Liver (tissue), 3 donors: ENCODE data around the gene CFAP54.

Experiments used
- JUND ChIP-seq, 2 donors: IDR thresholded peaks; 2 replicates each; pipeline ENCODE4 v1.6.1; 2016; ENCODE audit warnings: antibody characterized with exemption in 2 of 2
- TAF1 ChIP-seq: conservative IDR thresholded peaks from 2 replicates; pipeline ENCODE4 v1.6.1; 2016; ENCODE audit warnings: antibody characterized with exemption, mild to moderate bottlenecking
- TF ChIP-seq, protein P1 (sequence below): IDR thresholded peaks from 2 replicates; pipeline ENCODE4 v1.6.1; 2016; ENCODE audit warnings: antibody characterized with exemption, mild to moderate bottlenecking
- TF ChIP-seq, protein P2 (sequence below): IDR thresholded peaks from 2 replicates; pipeline ENCODE4 v1.6.1; 2016; ENCODE audit warnings: antibody characterized with exemption
- TF ChIP-seq, protein P3 (sequence below): fragments of 150-350 bp; IDR thresholded peaks from 2 replicates; pipeline ENCODE4 v1.5.1; 2017; ENCODE audit warnings: improper control_type of control experiment, low read depth, low read length; ENCODE audit not compliant: missing input control
- donor health status: healthy.
- donor health status: healthy.

DNA sequence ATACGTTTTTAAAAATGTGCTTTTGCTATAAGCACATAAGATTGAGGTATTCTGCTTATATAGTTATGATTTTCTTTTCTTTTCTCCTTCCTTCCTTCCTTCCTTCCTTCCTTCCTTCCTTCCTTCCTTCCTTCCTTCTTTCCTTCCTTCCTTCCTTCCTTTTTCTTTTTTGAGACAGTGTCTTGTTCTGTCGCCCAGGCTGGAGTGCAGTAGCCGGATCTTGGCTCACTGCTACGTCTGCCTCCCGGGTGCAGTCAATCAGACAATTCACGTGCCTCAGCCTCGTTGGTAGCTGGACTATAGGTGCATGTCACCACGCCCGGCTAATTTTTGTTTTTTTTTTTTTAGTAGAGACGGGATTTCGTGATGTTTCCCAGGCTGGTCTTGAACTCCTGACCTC lies 5.8 kb downstream of the CFAP54 start:
- TF ChIP-seq, protein P1, sequence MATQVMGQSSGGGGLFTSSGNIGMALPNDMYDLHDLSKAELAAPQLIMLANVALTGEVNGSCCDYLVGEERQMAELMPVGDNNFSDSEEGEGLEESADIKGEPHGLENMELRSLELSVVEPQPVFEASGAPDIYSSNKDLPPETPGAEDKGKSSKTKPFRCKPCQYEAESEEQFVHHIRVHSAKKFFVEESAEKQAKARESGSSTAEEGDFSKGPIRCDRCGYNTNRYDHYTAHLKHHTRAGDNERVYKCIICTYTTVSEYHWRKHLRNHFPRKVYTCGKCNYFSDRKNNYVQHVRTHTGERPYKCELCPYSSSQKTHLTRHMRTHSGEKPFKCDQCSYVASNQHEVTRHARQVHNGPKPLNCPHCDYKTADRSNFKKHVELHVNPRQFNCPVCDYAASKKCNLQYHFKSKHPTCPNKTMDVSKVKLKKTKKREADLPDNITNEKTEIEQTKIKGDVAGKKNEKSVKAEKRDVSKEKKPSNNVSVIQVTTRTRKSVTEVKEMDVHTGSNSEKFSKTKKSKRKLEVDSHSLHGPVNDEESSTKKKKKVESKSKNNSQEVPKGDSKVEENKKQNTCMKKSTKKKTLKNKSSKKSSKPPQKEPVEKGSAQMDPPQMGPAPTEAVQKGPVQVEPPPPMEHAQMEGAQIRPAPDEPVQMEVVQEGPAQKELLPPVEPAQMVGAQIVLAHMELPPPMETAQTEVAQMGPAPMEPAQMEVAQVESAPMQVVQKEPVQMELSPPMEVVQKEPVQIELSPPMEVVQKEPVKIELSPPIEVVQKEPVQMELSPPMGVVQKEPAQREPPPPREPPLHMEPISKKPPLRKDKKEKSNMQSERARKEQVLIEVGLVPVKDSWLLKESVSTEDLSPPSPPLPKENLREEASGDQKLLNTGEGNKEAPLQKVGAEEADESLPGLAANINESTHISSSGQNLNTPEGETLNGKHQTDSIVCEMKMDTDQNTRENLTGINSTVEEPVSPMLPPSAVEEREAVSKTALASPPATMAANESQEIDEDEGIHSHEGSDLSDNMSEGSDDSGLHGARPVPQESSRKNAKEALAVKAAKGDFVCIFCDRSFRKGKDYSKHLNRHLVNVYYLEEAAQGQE, result no peak
- TF ChIP-seq, protein P2, sequence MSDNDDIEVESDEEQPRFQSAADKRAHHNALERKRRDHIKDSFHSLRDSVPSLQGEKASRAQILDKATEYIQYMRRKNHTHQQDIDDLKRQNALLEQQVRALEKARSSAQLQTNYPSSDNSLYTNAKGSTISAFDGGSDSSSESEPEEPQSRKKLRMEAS, result no peak
- TF ChIP-seq, protein P3, sequence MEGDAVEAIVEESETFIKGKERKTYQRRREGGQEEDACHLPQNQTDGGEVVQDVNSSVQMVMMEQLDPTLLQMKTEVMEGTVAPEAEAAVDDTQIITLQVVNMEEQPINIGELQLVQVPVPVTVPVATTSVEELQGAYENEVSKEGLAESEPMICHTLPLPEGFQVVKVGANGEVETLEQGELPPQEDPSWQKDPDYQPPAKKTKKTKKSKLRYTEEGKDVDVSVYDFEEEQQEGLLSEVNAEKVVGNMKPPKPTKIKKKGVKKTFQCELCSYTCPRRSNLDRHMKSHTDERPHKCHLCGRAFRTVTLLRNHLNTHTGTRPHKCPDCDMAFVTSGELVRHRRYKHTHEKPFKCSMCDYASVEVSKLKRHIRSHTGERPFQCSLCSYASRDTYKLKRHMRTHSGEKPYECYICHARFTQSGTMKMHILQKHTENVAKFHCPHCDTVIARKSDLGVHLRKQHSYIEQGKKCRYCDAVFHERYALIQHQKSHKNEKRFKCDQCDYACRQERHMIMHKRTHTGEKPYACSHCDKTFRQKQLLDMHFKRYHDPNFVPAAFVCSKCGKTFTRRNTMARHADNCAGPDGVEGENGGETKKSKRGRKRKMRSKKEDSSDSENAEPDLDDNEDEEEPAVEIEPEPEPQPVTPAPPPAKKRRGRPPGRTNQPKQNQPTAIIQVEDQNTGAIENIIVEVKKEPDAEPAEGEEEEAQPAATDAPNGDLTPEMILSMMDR, result no peak
- no peak for TF ChIP-seq TAF1
- no peak for TF ChIP-seq JUND (IDR thresholded peaks at IDR 0.05)
